Activated naive CD4-positive, alpha-beta T cell treated with anti-CD3 and anti-CD28 coated beads, Interleukin-2, amount 50 U/mL, for 72 hours (primary cell): ENCODE measurements around the gene CHST9. TPM values are rescaled to one million over a fixed set of nuclear protein-coding genes. Genes with fewer than 3 reads are reported as not detected.

ENCODE experiments used
- ATAC-seq, 2 donors: fragments of 150-1000 bp; cut with Tn5 transposase; 2 replicates each; pipeline ENCODE4 v1.10.0; 2021; ENCODE audit warnings: mild to moderate bottlenecking in 2 of 2, moderate library complexity in 2 of 2
- DNase-seq, 2 donors: peaks; one replicate each; pipeline ENCODE4 v3.0.0; 2021 to 2022; ENCODE audit warnings: low spot score in 2 of 2
- H3K27ac Mint-ChIP-seq, 2 donors: one replicate each; pipeline ENCODE4 v1.8.0; 2022; ENCODE audit warnings: mild to moderate bottlenecking in 2 of 2, mixed read lengths in 2 of 2
- H3K36me3 Mint-ChIP-seq, 2 donors: one replicate each; pipeline ENCODE4 v1.8.0; 2022; ENCODE audit warnings: mixed read lengths in 2 of 2
- H3K9me3 Mint-ChIP-seq, 2 donors: one replicate each; pipeline ENCODE4 v1.8.0; 2022; ENCODE audit warnings: mixed read lengths in 2 of 2
- total RNA-seq, 2 donors: library from RNA; stranded (reverse); gene quantifications; one replicate each; pipeline ENCODE4 v1.2.3, GENCODE V29; 2022

CHST9 gene
- total RNA-seq, 2 donors from 2014 or later: not detected

GRCh38 chr18:27062802-27063201, 122.3 kb downstream of the CHST9 start:
- DNase-seq (no peak), ATAC-seq (no peak)
- H3K36me3 Mint-ChIP-seq: no peaks in the 10 kb centered on the region
- peaks cover 3 to 9% of the 10 kb centered on the region in 2 donors for H3K9me3 Mint-ChIP-seq
- H3K27ac Mint-ChIP-seq: no peak overlapping the region

- ATAC-seq: no peak
- no peak for DNase-seq
- no peaks in the 10 kb centered on the region for H3K36me3 Mint-ChIP-seq
- no peak overlapping the region for H3K27ac Mint-ChIP-seq
- H3K9me3 Mint-ChIP-seq: peaks cover 3 to 9% of the 10 kb centered on the region in 2 donors
Observed at GRCh38 chr18:27061488-27062095, 123.5 kb downstream of the CHST9 start.

- H3K27ac Mint-ChIP-seq: no peak overlapping the region
- ATAC-seq: no peak
Observed at GRCh38 chr18:27057519-27058234, 127.4 kb downstream of the CHST9 start.

DNA sequence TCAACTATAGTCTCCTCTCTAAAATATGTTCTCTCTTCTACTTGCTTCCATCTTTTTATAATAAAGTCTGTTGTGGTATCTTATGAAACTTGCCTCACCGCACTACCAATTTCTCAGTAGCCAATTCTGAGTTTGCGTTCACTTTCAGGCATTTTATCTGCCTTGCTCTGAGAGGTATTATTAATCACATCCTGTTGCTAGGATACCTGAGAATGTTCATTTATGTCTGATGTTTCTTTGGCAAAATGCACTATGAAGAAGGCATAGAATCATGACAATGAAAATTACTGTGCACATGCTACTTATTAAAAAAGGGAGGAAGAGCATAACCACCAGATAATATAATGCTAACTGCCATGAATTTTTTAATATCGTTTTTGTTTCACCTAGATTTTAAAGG, 130.2 kb downstream of the CHST9 start:
- H3K36me3 Mint-ChIP-seq: no peaks in the 10 kb centered on the region
- DNase-seq (no peak), ATAC-seq (no peak)
- no peak overlapping the region for H3K27ac Mint-ChIP-seq
- peaks cover 9 to 16% of the 10 kb centered on the region in 2 donors for H3K9me3 Mint-ChIP-seq

More at GRCh38 chr18:27057519-27058234, 127.4 kb downstream of the CHST9 start:
- DNase-seq: no peak
- no peaks in the 10 kb centered on the region for H3K36me3 Mint-ChIP-seq
- peaks cover 9 to 11% of the 10 kb centered on the region in 2 donors for H3K9me3 Mint-ChIP-seq

- no peak overlapping the region for H3K27ac Mint-ChIP-seq
Observed at GRCh38 chr18:27049969-27050368, 135.1 kb downstream of the CHST9 start.

DNA sequence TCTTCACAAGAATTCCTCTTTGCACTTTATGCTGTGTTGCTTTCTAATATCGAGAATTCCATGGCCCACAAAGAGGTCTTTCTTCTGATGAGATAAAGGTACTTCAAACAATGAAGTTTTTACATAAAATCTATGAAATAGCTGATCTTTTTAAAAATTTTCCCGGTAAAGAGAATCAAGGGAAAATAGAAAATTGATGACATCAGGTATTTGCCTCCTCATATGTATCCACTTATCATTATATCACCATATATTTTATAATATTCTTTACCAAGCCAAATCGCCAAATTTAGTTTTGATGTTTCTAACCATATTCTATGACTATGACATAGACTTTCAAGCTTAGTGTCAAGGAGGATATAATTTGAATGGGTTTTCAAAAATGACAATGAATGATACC, 139.8 kb downstream of the CHST9 start:
- ATAC-seq: no peak
- no peak overlapping the region for H3K27ac Mint-ChIP-seq
- H3K36me3 Mint-ChIP-seq: no peaks in the 10 kb centered on the region
- no peak for DNase-seq
- peaks cover 19 to 32% of the 10 kb centered on the region in 2 donors for H3K9me3 Mint-ChIP-seq

More at GRCh38 chr18:27049969-27050368, 135.1 kb downstream of the CHST9 start:
- ATAC-seq (no peak), DNase-seq (no peak)
- Mint-ChIP-seq H3K9me3 (peaks cover 22 to 30% of the 10 kb centered on the region in 2 donors), H3K36me3 (no peaks in the 10 kb centered on the region)

DNA sequence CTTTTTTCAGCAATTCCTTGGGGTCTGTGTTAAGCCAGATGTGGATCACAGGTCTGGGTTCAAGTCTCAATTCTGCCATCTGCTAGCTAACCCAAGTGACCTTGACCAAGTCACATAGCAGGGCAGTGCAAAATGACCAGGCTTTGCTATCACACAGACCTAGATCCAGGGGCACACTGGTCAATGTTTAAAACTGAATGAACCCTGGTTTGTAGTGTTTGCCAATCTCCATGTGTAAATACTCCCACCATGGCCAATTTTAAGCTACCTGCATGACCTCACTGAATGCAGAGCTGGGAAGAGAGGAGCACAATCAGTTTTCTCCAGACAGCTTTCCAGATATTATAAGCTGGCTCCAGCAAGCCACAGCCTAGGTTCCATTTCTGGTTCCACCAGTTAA, 142.9 kb downstream of the CHST9 start:
- Mint-ChIP-seq H3K9me3 (peaks cover 6 to 16% of the 10 kb centered on the region in 2 donors), H3K27ac (no peak overlapping the region), H3K36me3 (no peaks in the 10 kb centered on the region)
- DNase-seq (no peak), ATAC-seq (no peak)

GRCh38 chr18:27040796-27041195, 144.3 kb downstream of the CHST9 start:
- Mint-ChIP-seq H3K9me3 (peaks cover 6 to 16% of the 10 kb centered on the region in 2 donors), H3K27ac (no peak overlapping the region), H3K36me3 (no peaks in the 10 kb centered on the region)
- ATAC-seq (no peak), DNase-seq (no peak)

- Mint-ChIP-seq H3K36me3 (no peaks in the 10 kb centered on the region), H3K9me3 (peaks cover 19 to 21% of the 10 kb centered on the region in 2 donors), H3K27ac (no peak overlapping the region)
- no peak for DNase-seq
- ATAC-seq: no peak
Observed at GRCh38 chr18:27033722-27034121, 151.4 kb downstream of the CHST9 start.

- no peak for ATAC-seq
- peaks cover 19 to 21% of the 10 kb centered on the region in 2 donors for H3K9me3 Mint-ChIP-seq
- H3K36me3 Mint-ChIP-seq: no peaks in the 10 kb centered on the region
- no peak for DNase-seq
- no peak overlapping the region for H3K27ac Mint-ChIP-seq
Observed at GRCh38 chr18:27030421-27030820, 154.7 kb downstream of the CHST9 start.

- no peak for ATAC-seq
- no peak for DNase-seq
- H3K36me3 Mint-ChIP-seq: no peaks in the 10 kb centered on the region
- no peak overlapping the region for H3K27ac Mint-ChIP-seq
- peaks cover 7% of the 10 kb centered on the region in 2 donors for H3K9me3 Mint-ChIP-seq
Observed at GRCh38 chr18:27022477-27022876, 162.6 kb downstream of the CHST9 start.

DNA sequence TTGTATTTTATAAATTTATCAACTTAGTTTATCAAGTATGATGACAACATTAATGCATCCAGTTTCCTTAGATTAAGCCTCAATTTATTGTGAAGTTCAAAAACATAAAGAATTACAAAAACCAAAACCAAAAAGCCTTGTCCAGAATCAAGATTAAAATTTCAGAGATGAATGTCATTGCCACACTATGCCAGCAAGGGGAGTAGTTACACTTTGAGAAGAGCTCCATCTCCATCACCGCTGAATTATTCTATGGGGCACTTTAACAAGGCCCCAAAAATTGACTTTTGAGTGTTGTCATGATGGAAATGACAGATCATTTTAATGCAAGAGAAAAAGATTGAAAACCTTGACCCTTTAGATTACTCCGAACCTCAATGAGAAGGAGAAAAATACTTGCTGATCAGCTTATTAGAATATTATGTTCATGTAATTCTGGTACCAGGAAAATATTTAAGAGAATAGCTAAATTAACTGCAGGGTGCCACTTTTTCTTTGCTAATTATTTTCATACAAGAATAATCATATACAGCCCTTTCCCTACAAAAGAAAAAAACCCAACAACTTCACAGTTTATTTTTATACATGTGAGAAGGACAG, 167.1 kb downstream of the CHST9 start:
- Mint-ChIP-seq H3K36me3 (no peaks in the 10 kb centered on the region), H3K9me3 (peaks cover 7 to 11% of the 10 kb centered on the region in 2 donors), H3K27ac (no peak overlapping the region)
- DNase-seq: no peak
- ATAC-seq: no peak

DNA sequence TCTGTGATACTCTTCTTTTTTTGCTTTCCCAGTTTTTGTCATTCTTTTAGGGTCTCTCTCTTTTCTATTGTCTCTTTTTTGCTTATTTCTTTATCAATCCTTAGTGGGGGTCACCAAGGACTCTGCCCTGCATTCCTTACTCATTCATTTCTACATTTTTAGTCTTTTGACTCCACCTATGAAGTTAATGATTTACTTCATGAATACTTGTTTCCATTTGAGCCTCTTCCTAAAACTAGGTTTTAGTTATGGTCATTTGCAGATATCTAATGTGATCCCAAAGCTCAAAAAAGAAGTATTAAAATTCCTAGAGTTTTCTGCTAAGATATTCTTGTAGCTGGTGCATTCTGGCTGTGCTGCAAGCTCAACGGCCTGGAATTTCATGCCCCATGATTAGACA, 170.3 kb downstream of the CHST9 start:
- Mint-ChIP-seq H3K27ac (no peak overlapping the region), H3K36me3 (no peaks in the 10 kb centered on the region)

DNA sequence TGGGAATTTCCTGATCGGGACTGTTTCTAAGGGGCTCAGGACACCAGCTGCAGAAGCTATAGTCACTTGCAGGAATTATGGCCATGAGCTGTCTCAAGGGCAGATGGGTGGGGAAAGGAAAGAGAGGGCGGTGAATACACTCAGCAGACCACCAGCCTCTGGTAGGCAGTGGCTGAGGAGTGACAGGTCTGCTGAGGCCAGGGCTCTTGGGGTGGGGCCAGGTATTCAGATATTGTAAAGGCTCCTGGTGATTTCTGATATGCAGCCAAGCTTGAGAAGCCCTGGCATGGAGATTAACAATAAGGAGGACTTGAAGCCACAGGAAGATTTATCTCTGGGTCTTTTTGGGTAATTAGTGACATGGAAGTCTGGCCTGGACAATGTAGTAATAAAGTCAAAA, 174.3 kb downstream of the CHST9 start:
- peaks cover 14 to 16% of the 10 kb centered on the region in 2 donors for H3K9me3 Mint-ChIP-seq
- no peak overlapping the region for H3K27ac Mint-ChIP-seq
- H3K36me3 Mint-ChIP-seq: no peaks in the 10 kb centered on the region
- ATAC-seq: no peak
- no peak for DNase-seq

More for the DNA sequence above, 170.3 kb downstream of the CHST9 start:
- ATAC-seq: no peak
- H3K9me3 Mint-ChIP-seq: peaks cover 11 to 13% of the 10 kb centered on the region in 2 donors
- DNase-seq: no peak

DNA sequence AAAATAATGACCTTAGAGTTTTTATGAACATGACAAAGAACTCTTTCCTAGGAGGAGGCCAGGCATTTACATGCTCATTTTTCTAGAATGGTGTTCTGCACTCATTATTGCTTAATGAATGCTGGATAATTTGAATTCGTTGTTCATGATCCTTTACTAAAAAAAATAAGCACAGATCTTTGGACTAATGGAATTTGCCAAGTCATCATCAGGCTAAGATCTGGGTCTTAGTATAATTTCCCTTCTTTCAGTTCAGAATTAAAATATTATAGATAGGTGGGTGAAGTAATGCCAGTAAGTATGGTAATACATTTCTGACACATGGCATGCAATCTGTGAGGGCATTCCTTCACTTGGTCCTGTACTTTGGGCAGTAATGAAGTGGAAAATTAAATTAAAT, 175.8 kb downstream of the CHST9 start:
- DNase-seq: no peak
- Mint-ChIP-seq H3K36me3 (no peaks in the 10 kb centered on the region), H3K27ac (no peak overlapping the region), H3K9me3 (peaks cover 10 to 16% of the 10 kb centered on the region in 2 donors)
- ATAC-seq: no peak

DNA sequence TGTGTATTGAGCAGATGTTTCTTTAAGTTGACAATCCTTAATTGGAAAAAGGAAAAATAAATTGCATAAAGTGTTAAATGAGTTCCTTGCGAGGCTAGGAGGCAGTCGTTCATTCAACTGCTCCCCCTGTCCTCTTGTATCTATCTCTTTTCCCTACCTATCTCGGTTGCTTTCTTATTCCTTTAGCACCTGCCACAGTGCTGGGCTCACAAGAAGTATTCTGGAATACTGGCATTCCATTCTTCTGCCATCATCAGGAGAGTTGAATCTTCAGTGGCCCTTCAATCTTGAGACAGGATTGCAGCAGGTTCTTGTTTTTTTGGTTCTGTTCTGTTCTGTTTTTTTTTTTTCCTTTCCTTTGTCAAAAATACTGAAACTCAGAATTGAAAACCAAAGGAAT, 176.5 kb downstream of the CHST9 start:
- peaks cover 15 to 16% of the 10 kb centered on the region in 2 donors for H3K9me3 Mint-ChIP-seq
- H3K36me3 Mint-ChIP-seq: no peaks in the 10 kb centered on the region
- H3K27ac Mint-ChIP-seq: no peak overlapping the region
- ATAC-seq: no peak
- DNase-seq: no peak

- ATAC-seq (no peak), DNase-seq (no peak)
- peaks cover 15 to 16% of the 10 kb centered on the region in 2 donors for H3K9me3 Mint-ChIP-seq
- no peaks in the 10 kb centered on the region for H3K36me3 Mint-ChIP-seq
- H3K27ac Mint-ChIP-seq: no peak overlapping the region
Observed at GRCh38 chr18:27007880-27008279, 177.2 kb downstream of the CHST9 start.
